Cortex of kidney (tissue), 1 donor: Measurements from ENCODE around the gene USP6NL.

Source experiments
- DNase-seq: peaks from one replicate; lab custom pipeline; 2025; lab: John Stamatoyannopoulos, UW

Gene USP6NL

GRCh38 chr10:11551104-11551503 lies 60.3 kb downstream of the USP6NL start:
- no peak for DNase-seq

DNA sequence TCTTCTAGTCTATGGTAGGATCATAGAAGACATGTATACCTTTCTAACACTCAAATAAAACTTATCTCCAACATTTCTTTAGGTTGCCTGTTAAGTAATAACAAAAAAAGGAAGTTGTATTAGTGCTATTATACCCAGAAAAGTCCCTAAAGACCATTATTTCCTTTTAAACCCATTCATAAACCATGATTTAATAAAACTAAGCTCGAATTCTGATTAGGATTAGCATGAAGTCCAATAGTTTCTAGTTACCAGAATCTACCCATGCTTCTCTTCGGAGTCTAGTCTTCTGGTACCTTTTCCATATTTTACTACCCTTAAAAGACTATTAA lies 62.7 kb downstream of the USP6NL start:
- DNase-seq: no peak

DNA sequence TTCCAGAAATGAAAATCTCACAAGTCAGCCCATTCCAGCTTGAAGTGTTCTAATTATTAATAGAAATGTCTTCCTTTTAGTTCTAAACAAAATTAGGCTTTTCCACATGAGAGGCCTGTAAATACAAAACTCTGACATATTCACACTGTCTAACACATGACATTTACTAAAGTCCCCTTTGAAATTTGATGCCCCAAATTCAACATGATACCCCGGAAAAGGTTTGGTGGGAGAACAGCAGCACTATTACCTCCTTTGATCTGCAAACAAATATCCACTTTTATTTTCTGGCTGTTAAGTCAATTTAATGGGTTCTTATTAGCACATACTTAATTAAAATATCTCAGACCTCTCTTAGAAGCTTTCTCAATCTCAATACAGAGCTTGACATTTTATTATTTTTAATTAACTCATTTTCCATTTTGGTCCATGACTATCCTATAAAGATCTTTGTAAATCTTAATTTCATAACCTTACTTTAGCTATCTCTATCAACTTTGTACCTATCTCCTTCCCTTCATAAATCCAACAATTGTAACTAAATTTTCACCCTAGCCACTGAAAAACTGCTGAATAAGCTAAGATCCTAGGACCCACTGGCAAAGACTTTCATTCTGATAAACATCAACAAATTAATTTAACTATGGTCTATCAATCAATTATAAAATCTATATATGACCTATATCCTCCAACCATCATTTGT lies 63.2 kb downstream of the USP6NL start:
- DNase-seq: no peak

- DNase-seq: no peak
Measured at GRCh38 chr10:11546581-11546980, 64.9 kb downstream of the USP6NL start.

DNA sequence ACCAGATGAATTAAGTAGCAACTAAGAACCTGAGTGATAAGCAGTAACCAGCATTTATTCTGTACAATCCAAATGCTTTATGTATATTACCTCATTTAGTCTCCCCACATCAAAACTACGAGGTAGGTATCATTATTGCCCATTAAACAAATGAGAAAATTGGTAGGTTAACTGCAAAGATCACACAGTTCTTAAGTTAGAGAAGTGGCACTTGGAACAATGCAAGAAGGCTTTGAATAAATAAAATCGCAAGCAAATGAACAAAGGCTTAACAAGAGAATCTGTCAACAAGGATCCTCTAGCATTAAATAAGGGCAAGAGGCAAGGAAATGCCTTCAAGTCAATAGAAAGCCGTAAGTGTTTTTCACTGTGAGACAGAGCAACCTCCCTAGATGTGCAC lies 70.2 kb downstream of the USP6NL start:
- DNase-seq: no peak

- DNase-seq: no peak
Measured at GRCh38 chr10:11539191-11539868, 72.1 kb downstream of the USP6NL start.

- DNase-seq: no peak
Measured at GRCh38 chr10:11538834-11539190, 72.6 kb downstream of the USP6NL start.

DNA sequence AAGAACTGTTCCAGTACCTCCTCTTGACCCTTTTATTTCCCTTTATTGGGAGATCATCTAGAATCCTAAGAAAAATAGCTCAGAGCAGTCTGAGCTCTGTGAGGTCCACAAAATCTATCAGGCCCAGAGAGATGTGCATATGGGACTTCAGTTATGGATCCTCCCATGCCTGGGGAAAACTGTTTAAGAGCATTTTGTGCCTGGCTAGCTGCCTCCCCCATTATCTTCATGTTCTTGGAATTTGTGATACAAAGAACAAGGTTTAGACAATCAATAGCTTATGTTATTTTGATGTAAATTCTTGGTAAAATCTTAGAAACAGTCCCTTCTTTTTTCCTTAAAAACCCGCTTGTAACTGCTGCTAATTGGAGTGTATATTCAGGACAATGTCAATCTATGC lies 75.2 kb downstream of the USP6NL start:
- DNase-seq: no peak

GRCh38 chr10:11535346-11535959 lies 76.0 kb downstream of the USP6NL start:
- no peak for DNase-seq

GRCh38 chr10:11533328-11533781 lies 78.1 kb downstream of the USP6NL start:
- DNase-seq: no peak

DNA sequence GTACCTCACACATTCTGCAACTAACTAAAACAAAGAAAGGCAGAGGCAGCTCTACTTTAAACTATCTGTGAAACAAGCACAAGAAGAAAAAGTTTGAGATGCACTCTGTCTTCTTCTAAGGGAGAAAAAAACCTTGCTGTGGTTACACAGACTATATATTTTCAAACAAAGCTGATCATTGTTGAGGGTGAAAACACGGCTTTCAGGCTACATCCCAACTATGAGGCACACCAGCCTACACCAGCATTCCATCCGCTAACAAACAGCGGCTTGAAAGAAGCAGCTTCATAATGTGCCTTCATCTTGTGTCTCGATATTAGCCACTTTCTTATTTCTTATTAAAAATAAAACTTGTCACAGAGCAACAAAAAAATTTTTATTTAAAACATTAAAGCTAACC lies 79.1 kb downstream of the USP6NL start:
- DNase-seq: no peak

GRCh38 chr10:11530806-11531205 lies 80.6 kb downstream of the USP6NL start:
- DNase-seq: no peak

- DNase-seq: no peak
Measured at GRCh38 chr10:11529276-11529903, 82.1 kb downstream of the USP6NL start.

- DNase-seq: no peak
Measured at GRCh38 chr10:11528286-11528685, 83.2 kb downstream of the USP6NL start.

DNA sequence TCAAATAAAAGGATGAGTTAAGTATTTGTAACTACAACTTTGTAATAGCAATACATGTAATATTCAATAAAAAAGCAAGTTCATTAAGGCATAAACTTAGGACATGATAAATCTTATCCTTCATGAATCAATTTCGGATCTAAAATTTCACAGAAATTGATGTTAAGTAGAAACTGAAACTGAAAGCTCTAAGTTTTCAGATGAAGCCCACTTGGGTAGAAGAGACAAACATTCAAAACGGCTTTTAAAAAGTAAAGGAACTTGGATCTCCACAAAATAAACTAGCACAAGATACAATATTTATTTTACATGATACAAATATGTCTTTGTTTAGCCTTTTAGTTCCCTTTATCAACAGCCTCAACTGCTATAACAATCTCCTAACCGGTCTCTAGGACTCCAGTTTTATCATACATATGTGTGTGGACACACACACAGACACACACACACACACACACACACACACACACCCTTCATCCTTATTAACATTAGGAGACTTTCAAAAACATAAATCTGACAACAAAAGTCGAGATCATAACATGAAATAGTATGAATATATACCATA lies 83.7 kb downstream of the USP6NL start:
- DNase-seq: no peak

DNA sequence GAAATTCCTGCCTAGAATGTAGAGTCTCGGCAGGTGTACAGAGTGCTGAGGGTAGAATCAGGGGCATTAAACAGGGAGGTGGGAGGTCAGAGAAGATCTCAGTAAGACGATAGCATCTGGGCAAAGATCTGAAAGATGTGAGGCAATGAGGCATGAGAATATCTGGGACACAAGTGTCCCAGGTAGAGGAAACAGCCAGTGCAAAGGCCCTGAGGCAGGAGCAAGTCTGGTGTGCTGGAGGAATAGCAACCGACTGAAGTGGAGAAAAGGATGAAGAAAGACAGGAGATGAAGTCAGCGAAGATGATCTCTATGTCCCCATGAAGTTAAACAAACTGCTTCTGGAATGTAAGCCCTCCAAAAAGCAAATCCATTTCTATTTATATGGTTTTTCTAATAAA lies 84.4 kb downstream of the USP6NL start:
- no peak for DNase-seq

- DNase-seq: no peak
Measured at GRCh38 chr10:11525503-11525902, 85.9 kb downstream of the USP6NL start.

DNA sequence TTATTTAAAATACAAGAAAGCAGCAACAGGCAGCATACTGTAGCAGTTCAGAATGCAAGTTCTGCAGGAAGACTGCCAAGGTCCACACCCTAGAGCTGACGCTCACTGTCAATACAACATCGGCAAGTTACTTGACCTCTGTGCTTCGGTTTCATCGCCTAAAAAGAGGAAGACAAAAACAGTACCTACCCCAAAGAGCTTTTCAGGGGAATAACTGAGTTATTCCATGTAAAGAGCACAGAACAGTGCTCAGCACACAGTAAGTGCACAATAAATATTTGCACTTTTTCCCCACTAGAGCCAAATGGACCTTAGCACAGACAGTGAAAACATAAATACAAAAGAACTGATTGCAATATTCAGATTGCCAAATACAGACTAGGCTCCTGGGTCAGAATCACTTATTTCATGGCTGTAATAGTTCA lies 88.6 kb downstream of the USP6NL start:
- DNase-seq: no peak

GRCh38 chr10:11521860-11522259 lies 89.6 kb downstream of the USP6NL start:
- no peak for DNase-seq

DNA sequence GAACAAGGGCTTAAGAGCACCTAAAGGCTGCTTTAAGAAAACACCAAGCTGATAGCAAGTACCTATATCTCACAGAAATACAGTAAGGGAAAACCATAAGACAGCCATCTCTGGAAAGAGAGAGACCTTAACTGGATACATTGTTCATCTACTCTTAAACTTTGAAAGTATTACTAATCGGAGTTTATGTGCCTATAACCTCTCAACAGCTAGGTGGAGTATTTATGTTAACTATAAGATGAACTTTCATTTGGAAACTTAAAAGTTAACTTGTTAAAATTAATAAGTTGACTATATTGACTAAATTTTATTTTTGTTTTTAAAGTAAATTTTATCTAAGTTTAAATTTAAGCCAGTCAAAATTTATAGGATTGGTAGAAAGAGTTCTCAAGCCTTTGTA lies 90.6 kb downstream of the USP6NL start:
- DNase-seq: no peak

DNA sequence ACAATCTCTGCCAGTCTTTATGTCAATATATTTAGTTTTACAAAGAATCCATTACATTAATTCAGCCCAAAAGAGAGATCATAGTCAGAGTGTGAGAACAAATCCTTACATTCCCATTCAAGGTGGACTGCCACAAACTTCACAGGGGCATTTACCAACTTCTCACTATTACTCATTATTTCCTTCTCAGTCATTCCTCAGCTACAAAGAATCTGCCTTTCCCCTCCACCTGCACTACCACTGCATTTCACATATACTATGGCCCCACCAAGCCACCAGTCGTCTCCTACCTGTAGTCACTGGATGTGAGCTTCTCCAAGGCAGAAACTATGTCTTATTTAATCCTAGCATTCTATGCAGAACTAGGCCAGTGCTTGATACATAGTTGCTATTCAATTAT lies 94.3 kb downstream of the USP6NL start:
- DNase-seq: no peak

GRCh38 chr10:11516431-11516746 lies 95.1 kb downstream of the USP6NL start:
- DNase-seq: no peak
